Karpas-422 (cell line): ENCODE results near the gene ANO10. TPM values are rescaled to one million over a fixed set of nuclear protein-coding genes. Genes with fewer than 3 reads are reported as not detected.
"Not testable (repeated sequence)": the region's sequence is repeated elsewhere in the genome, so short reads cannot be mapped to it uniquely, and the experiment has no call there.

Experiments
- DNase-seq: peaks from one replicate; pipeline ENCODE4 v3.0.0-alpha.2; 2015
- H2AFZ ChIP-seq: fragments of 200-600 bp; sonication (generic); 2 replicates; pipeline ENCODE4 v1.6.1; 2014; ENCODE audit warnings: antibody characterized with exemption, low read length, mixed read lengths
- H3K27ac ChIP-seq: fragments of 200-600 bp; sonication (generic); 2 replicates; pipeline ENCODE4 v1.5.1; 2014; ENCODE audit warnings: mild to moderate bottlenecking, low read length, moderate library complexity
- H3K27me3 ChIP-seq: fragments of 200-600 bp; sonication (generic); 2 replicates; pipeline ENCODE4 v1.6.1; 2014; ENCODE audit warnings: low read length, mixed read lengths
- H3K36me3 ChIP-seq: fragments of 200-600 bp; sonication (generic); 2 replicates; pipeline ENCODE4 v1.6.1; 2014; ENCODE audit warnings: low read length, mixed read lengths; ENCODE audit not compliant: insufficient read depth
- H3K4me1 ChIP-seq: fragments of 200-600 bp; sonication (generic); 2 replicates; pipeline ENCODE4 v1.6.1; 2014; ENCODE audit warnings: mild to moderate bottlenecking, low read length, mixed read lengths
- H3K4me2 ChIP-seq: fragments of 200-600 bp; sonication (generic); 2 replicates; pipeline ENCODE4 v1.6.1; 2014; ENCODE audit warnings: low read length, low read depth, mild to moderate bottlenecking; ENCODE audit not compliant: poor library complexity, severe bottlenecking
- H3K4me3 ChIP-seq: fragments of 200-600 bp; sonication (generic); 2 replicates; pipeline ENCODE4 v1.5.1; 2014; ENCODE audit warnings: mild to moderate bottlenecking, antibody characterized with exemption, low read length, mixed read lengths
- H3K79me2 ChIP-seq: fragments of 200-600 bp; sonication (generic); 2 replicates; pipeline ENCODE4 v1.6.1; 2014; ENCODE audit warnings: mild to moderate bottlenecking, low read length, mixed read lengths
- H3K9ac ChIP-seq: fragments of 200-600 bp; sonication (generic); 2 replicates; pipeline ENCODE4 v1.6.0; 2014; ENCODE audit warnings: low read length
- H3K9me2 ChIP-seq: fragments of 200-600 bp; sonication (generic), shearing (Covaris generic); replicated peaks from 2 replicates; pipeline ENCODE4 v1.6.0; 2014; ENCODE audit warnings: mild to moderate bottlenecking, low read length, moderate library complexity; ENCODE audit not compliant: insufficient read depth
- H3K9me3 ChIP-seq: fragments of 300-700, 200-600 bp; sonication (generic); 2 replicates; pipeline ENCODE4 v1.6.1; 2014; ENCODE audit warnings: low read length, mixed read lengths
- H4K20me1 ChIP-seq: fragments of 200-600 bp; sonication (generic); 2 replicates; pipeline ENCODE4 v1.6.1; 2014; ENCODE audit warnings: mild to moderate bottlenecking, antibody characterized with exemption, low read length, low read depth; ENCODE audit not compliant: insufficient read depth
- total RNA-seq: library from RNA; depleted of rRNA; stranded (reverse); fragments of >200 nt; shearing (Covaris generic); gene quantifications from 2 replicates; pipeline ENCODE4 v1.2.3, GENCODE V29; 2014; ENCODE audit warnings: low replicate concordance

The ANO10 gene
- total RNA-seq, 1 experiment from 2014 or later, result 3.2 TPM

GRCh38 chr3:43364926-43365325 lies 256.9 kb downstream of the ANO10 start:
- Histone ChIP-seq H3K4me3 (no peak overlapping the region), H3K9me2 (no peaks in the 10 kb centered on the region), H3K4me1 (no peaks in the 10 kb centered on the region), H2AFZ (no peak overlapping the region), H3K9ac (no peak overlapping the region), H4K20me1 (no peaks in the 10 kb centered on the region), H3K79me2 (no peaks in the 10 kb centered on the region), H3K4me2 (no peak overlapping the region), H3K27me3 (no peaks in the 10 kb centered on the region), H3K36me3 (no peaks in the 10 kb centered on the region), H3K27ac (no peak overlapping the region), H3K9me3 (no peaks in the 10 kb centered on the region)
- DNase-seq, result no peak

- DNase-seq, result no peak
- no peak overlapping the region for H3K4me2 ChIP-seq
- no peak overlapping the region for H3K27ac ChIP-seq
- H2AFZ ChIP-seq, result no peak overlapping the region
- H3K9me2 ChIP-seq, result no peaks in the 10 kb centered on the region
- H3K9ac ChIP-seq, result no peak overlapping the region
- no peaks in the 10 kb centered on the region for H3K9me3 ChIP-seq
- no peak overlapping the region for H3K4me3 ChIP-seq
- H4K20me1 ChIP-seq, result no peaks in the 10 kb centered on the region
- H3K36me3 ChIP-seq, result no peaks in the 10 kb centered on the region
- H3K79me2 ChIP-seq, result no peaks in the 10 kb centered on the region
- no peaks in the 10 kb centered on the region for H3K27me3 ChIP-seq
- H3K4me1 ChIP-seq, result no peaks in the 10 kb centered on the region
These were observed 257.3 kb downstream of the ANO10 start for GRCh38 chr3:43364494-43364893.

GRCh38 chr3:43363621-43364266 lies 258.1 kb downstream of the ANO10 start:
- Histone ChIP-seq H3K9me3 (no peaks in the 10 kb centered on the region), H3K79me2 (no peaks in the 10 kb centered on the region), H3K4me2 (no peak overlapping the region), H3K4me1 (no peaks in the 10 kb centered on the region), H3K4me3 (no peak overlapping the region), H4K20me1 (no peaks in the 10 kb centered on the region), H3K27me3 (no peaks in the 10 kb centered on the region), H3K36me3 (no peaks in the 10 kb centered on the region), H3K9me2 (no peaks in the 10 kb centered on the region), H2AFZ (no peak overlapping the region), H3K9ac (no peak overlapping the region), H3K27ac (no peak overlapping the region)
- DNase-seq, result no peak

GRCh38 chr3:43362961-43363360 lies 258.9 kb downstream of the ANO10 start:
- Histone ChIP-seq H3K4me1 (no peaks in the 10 kb centered on the region), H3K9me3 (no peaks in the 10 kb centered on the region), H3K4me3 (no peak overlapping the region), H3K36me3 (no peaks in the 10 kb centered on the region), H3K9me2 (no peaks in the 10 kb centered on the region), H3K27ac (no peak overlapping the region), H3K9ac (no peak overlapping the region), H3K79me2 (no peaks in the 10 kb centered on the region), H3K4me2 (no peak overlapping the region), H4K20me1 (no peaks in the 10 kb centered on the region), H2AFZ (no peak overlapping the region), H3K27me3 (no peaks in the 10 kb centered on the region)
- no peak for DNase-seq

- no peak overlapping the region for H3K4me2 ChIP-seq
- H4K20me1 ChIP-seq, result no peaks in the 10 kb centered on the region
- H3K27me3 ChIP-seq, result no peaks in the 10 kb centered on the region
- DNase-seq, result no peak
- H3K36me3 ChIP-seq, result no peaks in the 10 kb centered on the region
- no peak overlapping the region for H2AFZ ChIP-seq
- H3K9me3 ChIP-seq, result no peaks in the 10 kb centered on the region
- H3K9me2 ChIP-seq, result no peaks in the 10 kb centered on the region
- no peaks in the 10 kb centered on the region for H3K79me2 ChIP-seq
- no peak overlapping the region for H3K27ac ChIP-seq
- no peaks in the 10 kb centered on the region for H3K4me1 ChIP-seq
- no peak overlapping the region for H3K9ac ChIP-seq
- H3K4me3 ChIP-seq, result no peak overlapping the region
These were observed 259.6 kb downstream of the ANO10 start for GRCh38 chr3:43362183-43362582.

- Histone ChIP-seq H3K4me3 (no peak overlapping the region), H3K27ac (no peak overlapping the region), H3K4me2 (no peak overlapping the region), H3K9ac (no peak overlapping the region), H3K4me1 (no peaks in the 10 kb centered on the region), H4K20me1 (no peaks in the 10 kb centered on the region), H3K36me3 (no peaks in the 10 kb centered on the region), H2AFZ (no peak overlapping the region), H3K79me2 (no peaks in the 10 kb centered on the region), H3K27me3 (no peaks in the 10 kb centered on the region), H3K9me2 (no peaks in the 10 kb centered on the region), H3K9me3 (no peaks in the 10 kb centered on the region)
- DNase-seq, result no peak
These were observed 260.7 kb downstream of the ANO10 start for GRCh38 chr3:43361077-43361476.

- not testable (repeated sequence) for H3K4me1 ChIP-seq, H4K20me1 ChIP-seq, H3K27ac ChIP-seq, H3K9me3 ChIP-seq, H3K9me2 ChIP-seq, H3K79me2 ChIP-seq, H3K4me3 ChIP-seq, H2AFZ ChIP-seq, DNase-seq, H3K4me2 ChIP-seq, H3K36me3 ChIP-seq, H3K9ac ChIP-seq, H3K27me3 ChIP-seq
These were observed 265.8 kb downstream of the ANO10 start for GRCh38 chr3:43356033-43356432.

- peaks cover 3% of the 10 kb centered on the region; the same call in 1 of the 2 replicates for H3K9me3 ChIP-seq
- DNase-seq, result no peak
- H3K4me2 ChIP-seq, result no peak overlapping the region
- H3K27ac ChIP-seq, result no peak overlapping the region
- no peak overlapping the region for H3K9ac ChIP-seq
- peaks cover 17% of the 10 kb centered on the region for H3K36me3 ChIP-seq
- no peaks in the 10 kb centered on the region for H3K79me2 ChIP-seq
- H3K9me2 ChIP-seq, result no peaks in the 10 kb centered on the region
- H3K27me3 ChIP-seq, result no peaks in the 10 kb centered on the region
- H4K20me1 ChIP-seq, result no peaks in the 10 kb centered on the region
- H3K4me1 ChIP-seq, result no peaks in the 10 kb centered on the region
- no peak overlapping the region for H3K4me3 ChIP-seq
- H2AFZ ChIP-seq, result no peak overlapping the region
These were observed 267.7 kb downstream of the ANO10 start for GRCh38 chr3:43353923-43354670.
